ENCODE measurements around the gene NMRK1. TPM values are rescaled to one million over a fixed set of nuclear protein-coding genes. Genes with fewer than 3 reads are reported as not detected.

NMRK1 gene
- total and polyA plus RNA-seq, 12 donors: 4.7 to 51.6 (median 12.3) TPM

DNA sequence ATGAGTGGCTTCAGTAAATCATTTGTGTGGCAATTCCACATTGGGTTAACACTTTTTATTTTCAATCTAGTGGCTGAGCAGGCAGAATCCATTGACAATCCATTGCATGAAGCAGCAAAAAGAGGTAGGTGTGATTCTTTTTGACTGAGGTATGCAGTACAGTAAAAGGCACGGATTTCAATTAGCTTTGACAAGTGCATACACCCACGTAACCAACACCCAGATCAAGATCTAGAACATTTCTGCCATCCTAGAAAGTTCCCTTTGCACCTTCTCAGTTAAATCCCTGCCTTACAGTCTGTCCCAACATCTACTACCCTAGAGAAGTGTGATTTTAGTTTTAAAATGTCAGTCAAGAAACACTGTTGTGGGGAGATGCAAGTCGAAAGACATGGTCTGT, 43.7 kb upstream of the NMRK1 start:
- no peaks in the 10 kb centered on the region for H3K9me3 ChIP-seq
- DNase-seq: no peak
- TF ChIP-seq, protein P1, sequence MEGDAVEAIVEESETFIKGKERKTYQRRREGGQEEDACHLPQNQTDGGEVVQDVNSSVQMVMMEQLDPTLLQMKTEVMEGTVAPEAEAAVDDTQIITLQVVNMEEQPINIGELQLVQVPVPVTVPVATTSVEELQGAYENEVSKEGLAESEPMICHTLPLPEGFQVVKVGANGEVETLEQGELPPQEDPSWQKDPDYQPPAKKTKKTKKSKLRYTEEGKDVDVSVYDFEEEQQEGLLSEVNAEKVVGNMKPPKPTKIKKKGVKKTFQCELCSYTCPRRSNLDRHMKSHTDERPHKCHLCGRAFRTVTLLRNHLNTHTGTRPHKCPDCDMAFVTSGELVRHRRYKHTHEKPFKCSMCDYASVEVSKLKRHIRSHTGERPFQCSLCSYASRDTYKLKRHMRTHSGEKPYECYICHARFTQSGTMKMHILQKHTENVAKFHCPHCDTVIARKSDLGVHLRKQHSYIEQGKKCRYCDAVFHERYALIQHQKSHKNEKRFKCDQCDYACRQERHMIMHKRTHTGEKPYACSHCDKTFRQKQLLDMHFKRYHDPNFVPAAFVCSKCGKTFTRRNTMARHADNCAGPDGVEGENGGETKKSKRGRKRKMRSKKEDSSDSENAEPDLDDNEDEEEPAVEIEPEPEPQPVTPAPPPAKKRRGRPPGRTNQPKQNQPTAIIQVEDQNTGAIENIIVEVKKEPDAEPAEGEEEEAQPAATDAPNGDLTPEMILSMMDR (IDR thresholded peaks at IDR 0.05): no peak
- 94 to 99% methylated on average over 3 of the region's 3 CpGs for WGBS, 2 donors
- no peaks in the 10 kb centered on the region for H3K4me1 ChIP-seq
- H3K36me3 ChIP-seq: peaks cover 0 to 79% (median 23%) of the 10 kb centered on the region in 9 donors
- H3K27ac ChIP-seq: no peak overlapping the region
- no peak overlapping the region for H3K4me3 ChIP-seq
- no peaks in the 10 kb centered on the region for H3K27me3 ChIP-seq
- ATAC-seq: no peak
- intact Hi-C loops (cut with DNase I): no loop called here

DNA sequence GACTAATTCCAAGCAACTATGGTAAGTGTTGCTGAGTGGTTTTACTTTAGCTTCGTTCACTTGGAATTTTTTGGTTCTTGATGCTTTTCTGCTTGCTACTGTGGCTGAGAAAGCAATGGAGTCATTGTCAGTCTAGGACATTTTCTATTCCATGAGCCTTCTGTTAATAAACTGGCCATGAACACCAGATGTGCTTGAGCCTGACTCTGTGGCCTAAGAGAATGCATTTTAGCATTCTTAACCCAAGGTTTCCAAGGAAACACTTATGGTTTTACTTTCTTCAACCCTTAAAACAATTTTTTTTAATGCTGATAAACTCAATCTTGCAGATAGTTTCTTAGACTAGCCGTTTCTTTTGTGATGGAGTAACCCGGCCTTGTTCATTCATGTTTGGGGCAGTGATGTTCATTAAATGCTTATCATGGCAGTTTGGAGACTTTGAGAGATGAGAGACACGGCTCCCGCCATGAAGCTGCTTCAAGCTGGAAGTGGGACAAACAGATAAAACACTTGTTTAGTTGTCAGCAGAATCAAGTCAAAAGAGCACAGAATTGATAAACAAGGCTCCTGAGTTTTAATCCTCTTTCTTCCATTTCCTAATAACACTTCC, 42.8 kb upstream of the NMRK1 start:
- Histone ChIP-seq H3K27ac (no peak overlapping the region), H3K36me3 (peaks cover 0 to 69% (median 20%) of the 10 kb centered on the region in 9 donors), H3K4me1 (no peaks in the 10 kb centered on the region), H3K9me3 (no peaks in the 10 kb centered on the region), H3K27me3 (no peaks in the 10 kb centered on the region), H3K4me3 (no peak overlapping the region)
- DNase-seq (no peak), ATAC-seq (no peak)
- 62 to 65% methylated on average over 5 of the region's 5 CpGs for WGBS, 2 donors
- intact Hi-C loops (cut with DNase I): no loop called here
- TF ChIP-seq, protein P1 (IDR thresholded peaks at IDR 0.05): no peak

DNA sequence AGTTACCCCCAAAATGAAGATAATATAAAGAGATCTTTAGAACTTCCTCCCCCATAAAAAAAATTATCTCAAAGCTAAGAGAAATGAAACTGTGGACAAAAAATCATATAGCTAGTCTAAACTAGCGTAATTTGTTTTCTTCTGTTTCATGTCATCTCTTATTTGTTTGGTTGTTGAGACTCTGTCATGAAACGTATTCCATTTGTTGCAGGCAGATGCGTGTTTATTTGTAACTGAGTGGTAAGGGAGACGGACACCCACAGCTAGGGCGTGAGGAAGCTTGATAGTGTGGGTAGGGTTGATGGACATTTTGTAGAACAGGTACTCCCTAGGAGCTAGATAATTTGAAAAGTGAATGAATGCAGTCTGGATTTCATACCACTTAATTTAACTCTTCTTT, 42.2 kb upstream of the NMRK1 start:
- H3K4me3 ChIP-seq: no peak overlapping the region
- WGBS, 2 donors: 97 to 100% methylated on average over 5 of the region's 5 CpGs
- H3K27me3 ChIP-seq: no peaks in the 10 kb centered on the region
- TF ChIP-seq, protein P1 (IDR thresholded peaks at IDR 0.05): no peak
- no peak for DNase-seq
- H3K9me3 ChIP-seq: no peaks in the 10 kb centered on the region
- H3K4me1 ChIP-seq: no peaks in the 10 kb centered on the region
- H3K36me3 ChIP-seq: peaks cover 0 to 64% (median 20%) of the 10 kb centered on the region in 9 donors
- no peak overlapping the region for H3K27ac ChIP-seq
- ATAC-seq: no peak
- intact Hi-C loops (cut with DNase I): no loop called here

DNA sequence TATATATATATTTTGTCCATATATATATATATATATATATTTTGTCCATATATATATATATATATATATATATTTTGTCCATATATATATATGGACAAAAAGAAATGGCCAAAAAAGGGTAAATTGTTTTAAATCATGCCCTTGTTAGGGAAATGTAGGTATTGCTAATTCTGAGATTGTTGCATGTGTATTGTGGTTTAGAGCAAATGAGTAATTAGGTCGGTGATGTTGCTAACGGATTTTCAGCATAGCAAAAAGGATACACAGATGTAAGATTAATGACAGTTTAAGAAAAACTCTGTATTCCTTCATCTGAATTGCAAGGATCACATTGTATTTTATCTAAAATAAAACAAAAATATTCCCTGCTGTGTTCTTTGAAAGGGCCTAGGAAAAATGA, 40.6 kb upstream of the NMRK1 start:
- ATAC-seq (no peak), DNase-seq (no peak)
- Histone ChIP-seq H3K27me3 (no peaks in the 10 kb centered on the region), H3K9me3 (no peaks in the 10 kb centered on the region), H3K27ac (no peak overlapping the region), H3K4me3 (no peak overlapping the region), H3K4me1 (peaks cover 0 to 3% (median 0%) of the 10 kb centered on the region in 9 donors), H3K36me3 (peaks cover 0 to 53% (median 11%) of the 10 kb centered on the region in 9 donors)
- WGBS, 2 donors: 95 to 97% methylated on average over 2 of the region's 2 CpGs
- intact Hi-C loops (cut with DNase I): no loop called here
- TF ChIP-seq, protein P1 (IDR thresholded peaks at IDR 0.05): no peak
